Umbilical cord (tissue), 2 donors: ENCODE measurements around the gene DNM3. TPM values are rescaled to one million over a fixed set of nuclear protein-coding genes. Genes with fewer than 3 reads are reported as not detected.
A peak's percentile ranks its signal among the peaks of the same experiment; 100 is the strongest.

Source experiments
- DNase-seq: peaks from one replicate; pipeline ENCODE4 v3.0.0-alpha.2; 2015; ENCODE audit warnings: low spot score
- total RNA-seq: library from RNA; depleted of rRNA; stranded (reverse); fragments of >200 nt; gene quantifications from one replicate; pipeline ENCODE4 v1.2.3, GENCODE V29; 2014; ENCODE audit warnings: low replicate concordance; ENCODE audit not compliant: insufficient read depth

DNM3 gene
- total RNA-seq, 1 donor from 2014 or later: 6.7 TPM

GRCh38 chr1:171973421-171973820, 132.1 kb downstream of the DNM3 start:
- no peak for DNase-seq

- no peak for DNase-seq
Observed at GRCh38 chr1:171981303-171981702, 140.0 kb downstream of the DNM3 start.

- DNase-seq: peak; percentile 41
Observed at GRCh38 chr1:171983584-171983983, 142.3 kb downstream of the DNM3 start.

- no peak for DNase-seq
Observed at GRCh38 chr1:171984262-171984661, 143.0 kb downstream of the DNM3 start.

GRCh38 chr1:171984850-171985485, 143.7 kb downstream of the DNM3 start:
- DNase-seq: peak; percentile 19

GRCh38 chr1:171985639-171986038, 144.3 kb downstream of the DNM3 start:
- DNase-seq: no peak

- DNase-seq: no peak
Observed at GRCh38 chr1:171988243-171988885, 147.1 kb downstream of the DNM3 start.

- DNase-seq: no peak
Observed at GRCh38 chr1:171990371-171990770, 149.1 kb downstream of the DNM3 start.

GRCh38 chr1:171994293-171994692, 153.0 kb downstream of the DNM3 start:
- no peak for DNase-seq

GRCh38 chr1:171995573-171995972, 154.3 kb downstream of the DNM3 start:
- DNase-seq: no peak

GRCh38 chr1:171997936-171998335, 156.6 kb downstream of the DNM3 start:
- no peak for DNase-seq

- DNase-seq: no peak
Observed at GRCh38 chr1:171998711-171999110, 157.4 kb downstream of the DNM3 start.

- no peak for DNase-seq
Observed at GRCh38 chr1:171999756-172000155, 158.5 kb downstream of the DNM3 start.

- DNase-seq: no peak
Observed at GRCh38 chr1:172001288-172001687, 160.0 kb downstream of the DNM3 start.

- peak; percentile 83 for DNase-seq
Observed at GRCh38 chr1:172002725-172003345, 161.5 kb downstream of the DNM3 start.

GRCh38 chr1:172003766-172004530, 162.7 kb downstream of the DNM3 start:
- DNase-seq: no peak

GRCh38 chr1:172004671-172005070, 163.4 kb downstream of the DNM3 start:
- no peak for DNase-seq

GRCh38 chr1:172005856-172006255, 164.6 kb downstream of the DNM3 start:
- DNase-seq: no peak

- DNase-seq: no peak
Observed at GRCh38 chr1:172006660-172007059, 165.4 kb downstream of the DNM3 start.

- no peak for DNase-seq
Observed at GRCh38 chr1:172018727-172019311, 177.5 kb downstream of the DNM3 start.

- no peak for DNase-seq
Observed at GRCh38 chr1:172019976-172020375, 178.7 kb downstream of the DNM3 start.

GRCh38 chr1:172024516-172024915, 183.2 kb downstream of the DNM3 start:
- no peak for DNase-seq
